A204.1 (cell line): ENCODE results near the gene INAFM2.
A peak's percentile ranks its signal among the peaks of the same experiment; 100 is the strongest.

Experiments used
- FAIRE-seq: peaks from 2 replicates; lab custom pipeline; 2012; peaks lifted over from hg19 to GRCh38; lab: Jason Lieb, UNC

The INAFM2 gene

GRCh38 chr15:40306908-40307307 is 16.6 kb upstream of the INAFM2 start:
- FAIRE-seq, result no peak

GRCh38 chr15:40307421-40308211 is 15.9 kb upstream of the INAFM2 start, which contains the start of gene PLCB2:
PLCB2 (minus strand) TSS chr15:40307935; CDS start chr15:40307672, 263 bp downstream.
- FAIRE-seq, result no peak

- no peak for FAIRE-seq
Observed at GRCh38 chr15:40309344-40309862, 14.1 kb upstream of the INAFM2 start.

- FAIRE-seq, result no peak
Observed at GRCh38 chr15:40310001-40310959, 13.2 kb upstream of the INAFM2 start.

GRCh38 chr15:40310993-40311392 is 12.5 kb upstream of the INAFM2 start:
- no peak for FAIRE-seq

DNA sequence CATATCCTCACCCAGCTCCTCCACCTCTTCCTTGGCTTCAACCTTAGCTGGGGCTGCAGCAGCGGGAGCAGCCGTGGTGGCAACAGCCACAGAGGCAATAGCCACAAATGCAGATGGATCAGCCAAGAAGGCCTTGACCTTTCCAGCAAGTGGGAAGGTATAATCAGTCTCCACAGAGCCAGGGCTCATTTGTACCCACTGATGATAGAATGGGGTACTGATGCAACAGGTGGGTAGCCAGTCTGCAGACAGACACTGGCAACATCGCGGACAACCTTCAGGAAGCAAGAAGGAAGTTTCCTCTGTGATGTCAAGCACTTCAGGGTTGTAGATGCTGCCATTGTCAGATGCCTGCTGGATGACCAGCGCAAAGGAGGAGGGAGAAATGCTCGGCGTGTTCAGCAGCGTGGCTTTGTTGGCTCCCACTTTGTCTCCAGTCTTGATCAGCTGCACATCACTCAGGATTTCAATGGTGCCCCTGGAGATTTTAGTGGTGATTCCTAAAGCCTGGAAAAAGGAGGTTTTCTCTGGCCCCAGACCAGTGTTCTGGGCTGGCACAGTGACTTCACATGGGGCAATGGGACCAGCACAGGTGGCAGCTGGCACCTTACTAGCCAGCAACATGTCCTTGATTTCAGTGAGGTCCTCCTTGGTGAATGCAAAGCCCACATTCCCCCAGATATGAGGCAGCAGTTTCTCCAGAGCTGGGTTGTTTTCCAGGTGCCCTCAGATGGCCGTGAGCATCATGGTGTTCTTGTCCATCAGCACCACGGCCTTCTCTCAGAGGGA is 10.9 kb upstream of the INAFM2 start:
- FAIRE-seq, result no peak

DNA sequence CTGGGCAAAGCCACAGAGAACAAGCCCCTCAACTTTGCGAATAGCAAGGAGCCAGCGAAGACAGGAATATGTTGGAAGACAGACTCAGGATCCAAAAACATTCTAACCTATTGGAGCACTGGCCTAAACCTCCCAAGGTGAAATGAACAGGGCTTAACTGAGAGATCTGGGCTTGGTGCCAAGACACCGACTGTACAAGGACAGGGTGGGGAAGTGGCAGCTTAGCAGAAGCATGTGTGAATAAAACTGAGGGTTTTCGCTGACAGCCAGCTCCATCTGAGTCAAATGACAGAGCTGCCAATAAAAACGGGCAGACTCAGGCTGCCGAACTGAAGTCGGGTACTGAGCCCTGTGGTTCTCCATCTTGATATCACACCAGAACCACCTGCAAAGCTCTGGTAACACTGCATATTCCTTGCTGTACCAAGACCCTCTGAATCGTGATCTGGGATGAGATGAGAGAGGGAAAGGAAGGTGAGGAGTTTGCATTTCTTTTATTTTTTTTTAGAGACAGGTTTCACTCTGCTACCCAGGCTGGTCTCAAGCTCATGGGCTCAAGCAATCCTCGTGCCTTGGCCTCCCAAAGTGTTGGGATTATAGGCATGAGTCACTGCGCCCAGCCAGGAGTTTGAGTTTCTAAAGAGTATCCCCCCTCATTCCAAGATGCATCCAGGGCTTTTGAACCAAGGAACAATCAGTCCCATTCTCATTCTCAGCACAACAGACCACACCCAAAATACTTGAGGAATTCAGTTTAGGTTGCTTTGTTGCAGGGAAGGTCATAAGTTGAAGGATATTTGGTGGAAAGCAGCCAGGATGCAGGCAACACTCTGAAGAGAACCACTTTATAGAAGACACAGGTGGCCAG is 9.7 kb upstream of the INAFM2 start:
- no peak for FAIRE-seq

GRCh38 chr15:40314723-40315276 is 8.7 kb upstream of the INAFM2 start:
- no peak for FAIRE-seq

DNA sequence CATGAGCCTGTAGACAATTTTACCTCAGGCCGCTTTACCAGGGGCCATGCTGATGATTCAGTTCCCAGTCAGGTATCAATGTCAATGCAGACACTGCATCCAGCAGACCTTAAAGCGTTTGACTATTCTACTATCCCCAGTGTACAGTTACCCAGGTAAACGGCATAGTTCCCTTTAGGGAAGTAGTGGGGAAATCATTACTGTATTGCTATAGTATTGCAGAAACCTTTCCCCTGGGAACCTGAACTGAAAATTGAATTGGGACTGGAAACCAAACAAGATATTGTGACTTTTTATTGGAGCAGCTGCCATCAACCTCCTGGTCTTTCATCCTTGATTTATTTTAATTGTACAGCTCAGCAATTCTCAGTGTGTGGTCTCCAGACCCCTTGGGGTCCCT is 6.6 kb upstream of the INAFM2 start:
- FAIRE-seq, result no peak

DNA sequence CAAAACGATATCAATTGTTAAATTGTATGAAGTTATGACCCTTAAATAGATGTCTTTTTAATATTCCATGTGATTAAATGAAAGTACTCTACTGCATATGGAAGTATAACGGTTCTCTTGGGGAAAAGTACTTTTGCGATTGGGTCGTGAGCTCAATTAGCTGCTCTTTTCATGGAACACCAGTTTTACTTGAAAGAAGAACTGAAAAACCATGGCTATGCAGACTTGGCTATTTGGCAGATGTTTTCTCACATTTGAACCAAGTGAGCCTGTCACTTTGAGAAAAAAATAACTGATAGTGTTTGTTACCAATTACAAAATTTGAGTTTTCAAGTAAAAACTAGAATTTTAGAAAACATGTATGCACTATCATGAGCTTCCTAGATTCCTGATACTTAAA is 5.9 kb upstream of the INAFM2 start:
- FAIRE-seq, result no peak

GRCh38 chr15:40320409-40320808 is 3.1 kb upstream of the INAFM2 start:
- no peak for FAIRE-seq

DNA sequence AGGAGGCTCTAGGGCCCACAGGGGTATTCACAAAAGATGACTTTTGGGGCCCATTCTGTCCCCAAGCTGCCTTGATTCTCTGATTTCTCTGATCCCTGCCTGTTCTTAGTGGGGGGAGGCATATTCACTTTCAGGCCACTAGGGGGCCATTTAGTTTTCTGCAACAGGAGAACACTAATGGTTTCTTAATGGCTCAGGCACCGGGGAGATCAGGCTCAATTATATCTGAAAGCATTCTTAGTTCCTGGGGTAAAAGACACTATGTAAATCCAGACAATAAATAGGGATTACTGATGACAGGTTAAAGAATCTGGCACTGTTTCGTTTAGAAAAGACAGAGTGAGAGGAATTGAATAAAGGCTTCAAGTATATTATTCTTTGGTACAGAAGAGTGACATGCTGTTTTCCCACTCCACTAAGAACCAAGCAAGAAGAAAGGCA is 2.5 kb upstream of the INAFM2 start:
- peak; percentile 19 for FAIRE-seq

DNA sequence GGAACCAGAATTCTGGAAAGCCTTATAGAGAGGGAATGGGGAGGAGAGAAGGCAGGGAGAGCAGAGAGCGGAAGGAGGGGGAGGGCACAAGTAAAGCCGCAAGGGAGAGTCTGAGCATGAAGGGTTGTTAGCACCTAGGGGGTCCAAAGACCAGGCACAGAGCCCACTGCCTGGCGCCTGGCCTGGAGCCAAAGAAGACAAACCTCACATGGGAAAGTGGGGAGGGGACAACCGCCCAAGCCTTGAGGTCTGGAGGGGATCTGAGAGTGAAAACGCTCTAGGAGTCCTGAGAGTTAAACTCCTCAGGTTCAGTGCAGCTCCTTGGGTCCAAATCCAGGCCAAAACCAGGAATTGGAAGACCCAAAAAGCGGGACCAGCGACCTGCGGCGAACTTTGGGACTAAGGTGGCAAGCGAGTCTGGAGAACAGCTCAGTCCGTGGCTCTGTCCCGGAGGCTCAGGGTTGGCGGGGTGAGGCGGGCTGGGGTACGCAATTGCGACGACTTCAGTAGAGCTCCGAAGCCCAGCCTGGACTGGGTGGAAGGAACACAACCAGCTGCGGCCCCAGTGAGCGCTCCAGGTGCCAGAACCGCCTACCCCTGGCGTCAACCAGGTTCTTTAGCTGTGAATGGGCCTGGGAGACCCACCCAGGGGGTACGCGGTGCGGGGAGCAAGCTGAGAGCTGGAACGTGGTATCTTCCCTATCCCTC is 807 bp upstream of the INAFM2 start:
- no peak for FAIRE-seq

DNA sequence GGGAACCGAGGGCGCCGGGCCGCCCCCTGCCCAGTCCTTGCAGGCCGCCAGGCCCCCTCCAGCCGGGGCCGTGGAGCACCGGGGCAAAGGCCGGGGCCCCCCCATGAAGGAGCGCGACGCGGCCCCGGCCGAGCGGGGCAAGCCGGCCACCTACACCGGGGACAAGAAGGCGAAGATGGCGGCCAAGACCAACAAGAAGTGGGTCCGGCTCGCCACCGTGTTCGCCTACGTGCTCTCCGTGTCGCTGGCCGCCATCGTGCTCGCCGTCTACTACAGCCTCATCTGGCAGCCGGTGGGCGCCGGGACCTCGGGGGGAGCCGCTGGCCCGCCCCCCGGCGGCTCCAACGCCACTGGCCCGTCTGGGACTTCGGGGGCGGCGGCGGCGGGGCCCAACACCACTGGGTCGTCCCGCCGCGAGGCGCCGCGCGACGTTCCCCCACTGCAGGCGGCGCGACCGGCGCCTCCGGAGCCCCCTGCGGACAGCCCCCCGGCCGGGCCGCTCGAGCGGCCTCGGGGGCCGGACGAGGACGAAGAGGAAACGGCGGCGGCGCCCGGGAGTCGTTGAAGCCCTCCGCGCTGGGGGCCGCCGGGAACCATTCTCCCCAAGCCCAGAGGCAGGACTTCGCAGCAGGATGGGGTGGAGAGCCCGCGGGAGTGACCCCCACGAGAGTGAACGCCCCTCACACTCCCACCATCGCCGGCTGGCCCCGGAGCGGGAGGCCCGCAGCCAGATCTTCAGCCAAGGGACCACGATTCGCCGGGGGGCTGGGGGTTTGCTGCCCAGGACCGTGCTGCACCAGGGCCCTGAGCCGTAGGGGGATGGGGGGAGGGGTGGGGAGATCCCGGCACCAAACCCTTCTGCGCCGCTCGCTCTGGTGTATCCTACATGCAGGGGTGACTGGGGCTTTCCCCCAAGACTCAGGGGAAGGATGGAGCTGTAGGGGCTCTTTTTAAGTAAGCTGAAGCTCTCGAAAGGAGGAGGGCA is 753 bp downstream of the INAFM2 start:
- FAIRE-seq, result no peak

DNA sequence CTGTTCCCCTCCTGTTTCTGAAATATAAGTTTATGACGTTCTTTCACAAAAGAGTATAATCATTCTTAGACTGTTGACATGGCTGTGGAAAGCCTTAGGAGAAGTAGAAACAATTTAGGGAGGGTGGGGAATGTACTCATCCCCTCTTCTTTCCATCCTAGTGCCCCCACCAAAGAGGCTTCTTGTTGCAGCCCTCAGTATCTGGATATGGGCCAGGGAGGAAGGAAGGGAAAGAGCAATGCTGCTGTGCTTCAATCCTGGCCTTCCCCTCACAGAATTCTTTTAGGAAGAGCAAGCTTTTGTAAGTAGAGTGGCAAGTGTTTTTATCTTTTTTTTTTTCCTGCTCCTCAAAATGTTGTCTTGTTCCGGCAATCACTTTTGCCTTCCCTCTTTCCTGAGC is 1.7 kb downstream of the INAFM2 start:
- FAIRE-seq, result no peak

DNA sequence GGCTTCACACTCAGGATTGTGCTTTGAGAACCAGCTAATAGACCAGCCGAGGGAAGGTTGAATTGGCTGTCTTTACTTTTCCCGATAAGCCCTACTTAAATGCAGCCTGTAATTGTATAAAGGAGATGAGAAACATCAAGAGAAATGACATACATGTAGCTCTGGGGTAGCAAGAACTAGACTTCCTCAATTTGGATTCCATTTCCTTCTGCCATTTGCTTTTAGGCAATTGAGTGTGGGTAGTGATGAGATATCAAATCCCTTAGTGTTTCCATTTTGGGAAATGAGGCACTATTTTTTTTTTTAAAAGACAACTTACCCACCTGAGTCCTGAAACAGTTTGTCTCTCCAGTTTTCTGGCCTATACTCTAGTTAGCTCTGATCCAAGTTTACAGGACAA is 2.2 kb downstream of the INAFM2 start:
- no peak for FAIRE-seq

DNA sequence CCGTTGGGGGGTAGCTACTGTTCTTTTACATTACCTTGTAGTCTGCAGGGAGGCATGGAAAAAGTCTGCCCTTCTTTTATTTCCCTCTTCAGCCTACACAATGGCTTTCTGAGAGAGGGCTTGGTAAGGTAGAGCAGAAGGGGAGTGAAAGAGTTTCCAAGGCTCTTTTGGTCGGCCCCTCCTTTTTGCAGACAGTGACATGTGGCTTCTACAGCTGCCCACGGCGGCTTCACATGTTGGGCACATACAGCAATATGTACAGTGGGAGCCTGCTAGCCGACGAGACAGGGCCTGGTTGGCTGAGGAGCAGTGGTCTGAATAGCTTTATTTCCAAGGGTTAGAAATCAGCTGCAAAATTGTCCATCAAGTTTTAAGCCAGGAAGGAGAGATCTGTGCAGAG is 4.0 kb downstream of the INAFM2 start:
- FAIRE-seq, result no peak

- FAIRE-seq, result no peak
Observed at GRCh38 chr15:40328176-40328575, 4.7 kb downstream of the INAFM2 start.

GRCh38 chr15:40328751-40329150 is 5.3 kb downstream of the INAFM2 start:
- FAIRE-seq, result no peak
